GM19193 (cell line): ENCODE results near the gene SLC39A9.

Experiments used
- POLR2A ChIP-seq: IDR thresholded peaks from 4 replicates; pipeline ENCODE4 v1.6.1; 2011; ENCODE audit not compliant: insufficient read depth, insufficient read length; ENCODE audit errors: extremely low read depth

The SLC39A9 gene

DNA sequence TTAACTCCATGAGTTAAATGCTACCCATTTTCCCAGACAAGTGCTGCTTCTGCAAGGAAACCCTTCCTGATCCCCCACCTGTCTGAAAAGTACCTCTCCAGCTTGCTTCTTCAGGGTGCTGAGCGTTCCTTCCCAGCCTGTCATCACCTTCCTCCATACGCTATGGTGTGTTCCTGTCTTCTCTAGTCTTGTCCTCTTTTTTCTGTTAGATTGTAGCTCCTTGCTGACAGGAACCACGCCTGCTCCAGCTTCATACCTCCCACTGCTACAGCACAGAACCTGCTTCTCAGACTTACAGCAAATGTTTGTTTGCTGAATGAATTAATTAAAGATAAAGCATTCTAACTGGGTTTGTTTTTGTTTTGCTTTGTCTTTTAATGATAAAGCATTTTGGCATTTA, 39.5 kb upstream of the SLC39A9 start:
- TF ChIP-seq POLR2A: no peak

DNA sequence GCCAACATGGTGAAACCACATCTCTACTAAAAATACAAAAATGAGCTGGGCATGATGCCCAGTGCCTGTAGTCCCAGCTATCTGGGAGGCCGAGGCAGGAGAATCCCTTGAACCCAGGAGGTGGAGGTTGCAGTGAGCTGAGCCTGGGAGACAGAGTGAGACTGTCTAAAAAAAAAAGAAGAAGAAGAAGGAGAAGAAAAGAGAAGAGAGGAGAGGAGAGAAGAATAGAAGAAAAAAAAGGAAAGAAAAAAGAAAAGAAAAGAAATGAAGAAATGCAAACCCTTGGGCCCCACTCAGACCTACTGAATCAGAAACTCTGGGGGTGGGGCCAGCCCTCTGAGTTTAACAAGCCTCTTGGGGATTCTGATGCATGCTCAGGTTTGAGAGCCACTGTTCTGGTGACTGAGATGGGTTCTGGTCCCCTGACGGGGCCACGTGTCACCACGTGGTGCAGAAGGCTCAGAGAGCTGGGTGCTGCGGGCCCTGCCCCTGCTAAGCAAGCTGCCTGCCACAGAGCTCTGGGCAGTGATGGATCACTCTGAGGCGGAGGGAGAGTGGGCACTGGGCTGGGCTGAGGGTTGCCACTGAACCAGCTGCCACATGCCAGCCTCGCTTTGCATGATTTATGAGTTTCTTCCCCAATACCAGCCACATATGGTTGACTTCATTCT, 37.9 kb upstream of the SLC39A9 start:
- TF ChIP-seq POLR2A: no peak

DNA sequence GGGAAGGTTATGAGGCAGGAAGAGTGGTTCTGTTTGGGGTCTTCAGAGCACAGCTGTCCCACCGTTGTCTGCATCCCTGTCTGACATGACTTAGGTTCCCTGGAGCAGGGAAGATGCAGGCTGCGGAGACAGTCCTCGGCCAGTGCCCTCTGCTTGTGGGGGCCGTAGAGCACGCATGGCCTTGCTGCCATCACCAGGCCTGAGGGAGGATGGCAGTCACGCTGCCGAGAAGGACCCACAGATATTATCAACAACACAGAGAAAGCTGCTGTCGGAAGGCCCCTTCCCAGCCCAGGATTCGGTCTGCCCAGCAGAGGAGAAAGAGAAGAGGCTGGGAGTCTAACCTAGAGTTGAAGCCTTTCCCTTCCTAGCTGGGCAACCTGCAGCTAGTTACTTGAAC, 35.4 kb upstream of the SLC39A9 start:
- no peak for TF ChIP-seq POLR2A

DNA sequence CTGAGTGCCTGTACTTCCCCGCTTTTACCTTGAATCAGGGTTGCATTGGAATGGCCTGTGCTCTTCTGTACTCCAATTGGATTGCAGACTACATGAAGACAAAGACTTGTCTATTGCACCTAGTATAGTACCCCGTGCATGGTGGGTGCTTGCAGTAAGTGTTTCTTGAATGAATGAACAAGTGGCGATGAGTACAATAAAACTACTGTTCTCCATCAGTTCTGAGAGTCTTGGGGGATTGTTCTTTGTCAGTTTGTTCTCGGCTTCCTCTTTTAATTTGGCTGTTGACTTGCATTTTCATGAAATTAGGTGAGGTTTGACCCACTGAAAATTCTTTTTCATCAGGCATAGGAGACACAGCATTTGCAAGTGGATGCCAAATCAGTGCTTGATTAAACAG, 34.5 kb upstream of the SLC39A9 start:
- TF ChIP-seq POLR2A: no peak

DNA sequence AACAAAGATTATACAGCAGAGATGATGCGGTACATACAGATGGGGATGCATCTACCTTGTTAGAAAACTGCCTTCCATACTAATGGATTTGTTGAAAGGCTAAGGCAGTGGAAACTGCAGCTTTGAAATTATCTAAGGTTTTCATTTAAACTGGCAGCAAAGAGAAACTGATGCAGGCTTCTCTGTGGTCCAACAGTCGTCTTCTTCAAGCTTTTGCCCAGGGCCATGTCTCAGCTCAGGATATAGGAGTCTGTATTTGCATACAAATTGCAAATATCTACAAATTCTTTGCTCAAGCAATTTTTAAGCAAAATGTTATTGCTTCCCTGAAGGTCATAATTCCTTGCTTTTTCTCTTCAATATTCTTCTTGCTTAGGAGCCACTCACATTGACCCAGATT, 34.1 kb upstream of the SLC39A9 start:
- no peak for TF ChIP-seq POLR2A

DNA sequence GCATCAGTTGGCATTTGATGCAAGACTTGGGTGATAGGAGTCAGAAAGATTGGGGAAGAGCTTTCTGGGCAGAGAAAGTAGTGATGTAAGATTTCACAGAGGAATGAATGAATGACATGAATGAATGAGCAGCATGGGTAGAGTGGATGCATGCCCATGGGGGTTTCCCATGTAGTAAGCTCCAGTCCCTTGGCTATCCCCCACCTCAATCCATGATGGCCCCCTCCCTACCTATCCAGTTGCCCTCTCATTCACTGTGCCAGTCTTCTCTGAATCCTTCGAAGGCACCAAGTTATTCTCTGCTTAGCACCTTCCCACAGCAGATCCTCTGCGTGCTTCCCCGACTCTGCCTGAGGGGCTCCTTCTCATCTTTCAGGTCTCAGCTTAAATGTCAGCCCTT, 32.4 kb upstream of the SLC39A9 start:
- TF ChIP-seq POLR2A: no peak

DNA sequence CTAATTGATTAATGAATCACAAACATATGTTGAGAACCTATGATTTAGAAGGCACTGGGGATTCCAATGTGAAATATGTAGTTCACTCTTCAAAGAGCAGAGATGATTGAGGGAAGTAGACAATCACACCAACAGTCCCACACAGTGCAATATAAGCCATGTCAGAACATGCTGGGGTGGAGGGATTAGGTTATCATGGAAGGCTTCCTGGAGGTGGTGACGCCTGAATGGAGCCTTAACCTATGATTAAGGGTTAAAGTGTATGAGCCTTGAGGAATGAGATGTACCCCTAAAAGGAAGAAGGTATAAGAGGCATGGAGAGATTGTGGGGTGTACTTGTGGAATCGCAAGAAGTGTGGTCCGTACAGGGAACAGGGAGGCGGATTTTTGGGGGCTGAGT, 31.7 kb upstream of the SLC39A9 start:
- TF ChIP-seq POLR2A: no peak

DNA sequence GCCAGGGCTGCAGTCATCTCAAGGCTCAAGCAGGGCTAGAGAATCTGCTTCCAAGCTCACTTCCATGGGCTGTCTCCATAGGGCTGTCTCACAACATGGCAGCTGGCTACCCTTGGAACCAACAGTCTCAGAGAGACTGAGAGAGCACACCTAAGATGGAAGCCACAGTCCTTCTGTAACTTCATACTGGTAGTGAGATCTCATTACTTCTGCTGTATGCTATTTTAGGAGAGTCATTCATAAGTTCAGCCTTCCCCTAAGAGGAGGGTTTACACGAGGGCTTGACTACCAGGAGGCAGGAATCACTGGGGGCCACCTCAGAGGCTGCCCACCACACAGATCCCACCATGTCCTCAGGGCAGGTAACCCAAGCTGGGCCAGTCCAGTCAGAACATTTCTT, 30.1 kb upstream of the SLC39A9 start:
- no peak for TF ChIP-seq POLR2A

DNA sequence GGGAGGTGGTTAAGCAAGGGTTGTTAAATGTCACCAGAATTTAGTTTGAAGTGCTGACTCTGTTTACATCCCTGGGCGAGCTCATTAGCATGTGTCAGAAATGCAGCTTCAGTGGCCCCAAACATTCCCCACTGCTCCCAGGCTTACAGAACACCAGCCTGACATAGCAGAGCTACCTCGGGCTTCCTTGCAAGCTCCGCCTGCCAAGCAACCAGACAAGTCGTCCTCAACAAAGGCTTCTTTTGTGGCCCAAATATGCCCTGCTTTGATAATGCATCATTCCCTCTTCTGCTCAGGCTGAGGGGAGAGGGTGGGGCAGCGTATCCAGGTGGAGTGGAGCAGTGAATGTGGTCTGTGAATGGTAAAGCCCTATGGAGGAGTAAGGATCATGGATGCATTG, 28.4 kb upstream of the SLC39A9 start:
- TF ChIP-seq POLR2A: no peak

DNA sequence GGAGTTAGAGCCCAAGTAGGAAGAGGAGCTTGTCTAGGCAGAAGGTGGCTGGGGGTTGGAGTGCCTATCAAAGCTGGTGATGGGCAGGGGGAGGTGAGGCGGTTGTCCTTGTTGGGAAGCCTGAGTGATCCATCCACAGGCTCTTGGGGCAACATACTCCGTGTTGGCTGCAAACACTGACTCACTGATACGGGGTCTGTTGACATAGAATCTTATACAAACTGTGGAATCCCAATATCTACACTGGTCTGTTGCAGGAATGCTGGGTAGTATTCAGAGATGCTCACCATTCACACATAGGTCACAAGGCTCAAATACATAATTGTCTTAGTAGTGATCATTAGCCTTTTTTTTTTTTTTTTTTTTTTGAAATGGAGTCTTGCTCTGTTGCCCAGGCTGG, 26.3 kb upstream of the SLC39A9 start:
- no peak for TF ChIP-seq POLR2A

DNA sequence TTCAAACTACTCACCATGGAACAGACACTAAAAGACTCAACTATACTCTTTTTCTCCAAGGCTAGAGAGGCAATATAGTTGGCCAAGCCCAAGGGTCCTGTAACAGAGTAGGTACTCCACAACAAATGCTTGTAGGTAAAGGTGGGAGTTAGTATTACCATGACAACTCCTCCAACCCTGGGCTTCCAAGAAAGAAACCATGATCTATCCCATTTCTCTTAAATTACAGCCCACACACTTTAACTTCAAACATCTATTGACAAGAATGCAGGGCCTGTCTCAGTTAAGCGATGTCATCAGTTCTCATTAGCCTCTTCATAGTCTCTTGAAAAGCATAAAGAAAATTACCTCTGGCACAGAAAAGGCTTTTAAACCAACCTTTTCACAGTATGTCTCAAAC, 25.4 kb upstream of the SLC39A9 start:
- TF ChIP-seq POLR2A: no peak

DNA sequence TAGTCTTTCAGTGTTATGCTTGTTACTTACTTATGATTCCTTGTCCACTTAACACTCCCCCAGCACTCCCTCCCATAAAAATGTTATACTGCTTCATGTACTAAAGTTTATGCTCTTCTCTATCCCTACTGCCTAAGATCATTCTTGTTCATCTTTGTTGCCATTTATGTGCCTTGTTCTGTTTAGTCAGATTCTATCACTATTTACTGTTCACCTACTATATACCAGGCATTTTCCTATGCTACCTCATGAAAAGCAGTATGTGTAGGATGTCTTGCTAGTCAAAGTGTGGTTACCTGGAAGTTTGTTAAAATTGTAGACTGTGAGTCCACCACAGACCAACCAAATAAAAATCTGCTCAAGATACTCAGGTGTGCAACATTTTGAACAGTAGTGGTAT, 24.3 kb upstream of the SLC39A9 start:
- TF ChIP-seq POLR2A: no peak

DNA sequence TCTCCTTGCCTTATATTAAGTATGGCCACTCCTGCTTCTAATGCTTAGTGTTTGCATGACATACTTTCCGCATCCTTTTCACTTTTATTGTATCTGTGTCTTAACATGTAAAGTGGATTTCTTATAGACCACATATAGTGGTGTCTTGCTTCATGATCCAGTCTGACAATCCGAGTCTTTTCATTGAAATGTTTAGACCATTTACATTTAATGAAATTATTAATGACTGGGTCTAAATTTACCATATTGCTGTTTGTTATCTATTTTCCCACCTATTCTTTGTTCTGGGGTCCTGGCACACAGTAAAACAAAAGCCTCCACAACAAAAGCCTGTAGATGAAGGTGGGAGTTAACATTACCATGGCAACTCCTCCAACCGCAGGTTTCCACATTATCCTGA, 23.3 kb upstream of the SLC39A9 start:
- TF ChIP-seq POLR2A: no peak

DNA sequence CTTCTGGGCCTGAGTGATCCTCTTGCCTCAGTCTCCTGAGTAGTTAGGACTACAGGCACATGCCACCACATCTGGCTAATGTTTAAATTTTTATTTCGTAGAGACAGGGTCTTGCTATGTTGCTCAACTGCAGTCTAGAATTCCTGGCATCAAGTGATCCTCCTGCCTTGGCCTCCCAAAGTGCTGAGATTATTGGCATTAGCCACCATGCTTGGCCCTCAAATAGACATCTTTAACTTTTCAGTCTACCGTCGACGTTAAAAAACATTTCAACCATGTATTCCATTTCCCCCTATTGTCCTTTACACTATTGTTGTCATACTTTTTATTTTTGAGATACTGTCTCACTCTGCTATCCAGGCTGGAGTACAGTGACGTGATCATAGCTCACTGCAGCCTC, 22.8 kb upstream of the SLC39A9 start:
- no peak for TF ChIP-seq POLR2A

DNA sequence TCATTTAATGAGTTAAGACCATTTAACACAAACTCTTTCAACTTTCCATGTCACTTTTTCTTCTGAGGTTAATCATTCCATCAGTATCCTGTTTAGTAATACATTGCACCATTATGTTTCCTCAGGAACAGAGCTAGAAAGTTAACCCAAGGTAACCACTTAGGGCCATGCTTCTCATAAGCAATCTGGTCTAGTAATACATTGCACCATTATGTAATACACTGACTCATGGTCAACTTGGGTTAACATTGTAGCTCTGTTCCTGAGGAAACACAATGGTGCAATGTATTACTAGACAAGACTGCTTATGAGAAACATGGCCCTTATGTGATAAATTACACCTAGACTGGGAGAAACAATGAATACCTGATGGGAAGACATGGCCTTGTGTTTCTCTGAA, 22.1 kb upstream of the SLC39A9 start:
- no peak for TF ChIP-seq POLR2A

DNA sequence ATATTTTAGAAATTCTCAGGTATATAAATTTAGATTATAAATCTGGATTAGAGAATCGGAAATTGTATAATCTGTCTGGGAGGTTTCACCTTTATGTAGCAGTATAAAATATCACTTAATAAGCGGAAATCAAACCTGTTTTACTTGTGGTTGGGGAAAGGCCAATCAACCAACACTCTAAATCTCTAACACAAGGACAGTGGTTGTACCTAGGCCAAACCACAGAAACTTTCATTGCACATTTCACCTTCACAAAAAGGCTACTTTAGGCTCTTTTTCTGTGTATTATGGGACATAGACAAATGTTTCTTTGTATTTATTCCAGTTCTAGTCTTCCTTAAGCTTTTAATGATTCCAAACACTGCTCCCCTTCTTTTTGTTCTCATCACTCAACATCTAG, 20.2 kb upstream of the SLC39A9 start:
- TF ChIP-seq POLR2A: no peak

DNA sequence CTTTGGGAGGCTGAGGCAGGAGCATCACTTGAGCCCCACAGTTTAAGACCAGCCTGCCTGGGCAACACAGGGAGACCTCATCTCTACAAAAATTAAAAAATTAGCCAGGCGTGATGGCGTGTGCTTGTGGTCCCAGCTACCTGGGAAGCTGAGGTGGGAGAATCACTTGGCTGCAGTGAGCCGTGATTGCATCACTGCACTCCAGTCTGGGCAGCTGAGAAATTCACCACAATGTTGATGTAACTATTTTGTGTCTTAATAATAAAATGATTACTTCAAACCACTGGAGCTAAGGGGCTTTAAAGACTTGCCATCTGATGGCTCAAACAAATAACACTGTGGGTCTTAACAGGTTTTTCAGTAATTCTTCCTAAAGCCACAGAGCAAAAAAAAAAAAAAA, 11.2 kb upstream of the SLC39A9 start:
- TF ChIP-seq POLR2A: no peak

DNA sequence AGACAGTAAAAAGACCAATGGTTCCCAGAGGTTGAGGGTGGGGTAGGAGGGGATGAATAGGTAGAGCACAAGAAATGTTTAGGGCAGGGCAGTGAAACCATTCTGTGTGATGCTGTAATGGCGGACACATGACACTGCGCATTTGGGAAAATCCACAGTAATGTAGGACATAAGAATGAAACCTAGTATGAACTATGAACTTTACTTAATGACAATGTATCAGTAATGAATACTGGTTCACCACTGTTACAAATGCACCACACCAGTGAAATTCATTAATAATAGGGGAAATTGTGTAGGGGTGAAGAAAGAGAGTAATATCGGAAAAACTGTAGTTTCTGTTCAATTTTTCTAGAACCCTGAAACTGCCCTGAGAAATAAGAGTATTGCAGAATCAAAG, 6.0 kb upstream of the SLC39A9 start:
- TF ChIP-seq POLR2A: no peak

DNA sequence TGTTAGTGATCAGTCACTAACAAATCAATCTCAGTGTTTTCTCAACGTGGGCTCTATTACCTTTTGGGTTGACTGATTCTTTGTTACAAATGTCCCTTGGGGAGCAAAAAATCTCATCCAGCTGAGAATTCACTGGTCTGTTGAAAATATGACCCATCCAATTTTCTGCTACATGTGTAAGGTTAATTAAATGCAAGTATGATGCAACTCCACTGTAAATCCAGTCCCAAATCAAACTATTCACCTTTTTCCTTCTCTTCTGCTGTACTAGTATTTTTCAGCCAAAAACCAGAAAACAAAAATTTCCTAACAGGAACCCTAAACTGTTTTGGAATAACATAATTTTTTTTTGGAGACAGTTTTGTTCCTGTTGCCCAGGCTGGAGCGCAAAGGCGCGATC, 2.6 kb upstream of the SLC39A9 start:
- TF ChIP-seq POLR2A: no peak

DNA sequence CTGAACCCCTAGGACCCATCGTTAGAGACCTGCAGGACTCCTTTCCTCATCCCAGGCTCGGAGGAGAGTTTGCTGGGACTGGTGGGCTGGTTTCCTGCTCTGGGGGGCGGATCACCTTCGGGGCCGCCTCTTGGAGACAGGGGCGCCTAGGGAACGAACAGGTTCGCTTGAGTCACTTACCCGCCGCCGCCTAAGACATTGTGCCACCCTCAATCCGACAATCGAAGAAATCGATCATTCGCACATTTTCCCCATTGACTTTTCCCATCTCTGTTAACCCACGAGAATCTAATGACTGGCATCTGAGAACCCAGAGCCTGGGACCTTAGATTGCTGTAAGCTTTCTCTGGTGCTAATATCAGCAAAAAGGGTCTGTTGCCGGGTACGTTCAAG, 322 bp downstream of the SLC39A9 start:
- TF ChIP-seq POLR2A: no peak
